ENCODE measurements around the gene ENPP6.
A peak's percentile ranks its signal among the peaks of the same experiment; 100 is the strongest.
"Not testable (repeated sequence)": the region's sequence is repeated elsewhere in the genome, so short reads cannot be mapped to it uniquely, and the experiment has no call there.

Gene ENPP6

DNA sequence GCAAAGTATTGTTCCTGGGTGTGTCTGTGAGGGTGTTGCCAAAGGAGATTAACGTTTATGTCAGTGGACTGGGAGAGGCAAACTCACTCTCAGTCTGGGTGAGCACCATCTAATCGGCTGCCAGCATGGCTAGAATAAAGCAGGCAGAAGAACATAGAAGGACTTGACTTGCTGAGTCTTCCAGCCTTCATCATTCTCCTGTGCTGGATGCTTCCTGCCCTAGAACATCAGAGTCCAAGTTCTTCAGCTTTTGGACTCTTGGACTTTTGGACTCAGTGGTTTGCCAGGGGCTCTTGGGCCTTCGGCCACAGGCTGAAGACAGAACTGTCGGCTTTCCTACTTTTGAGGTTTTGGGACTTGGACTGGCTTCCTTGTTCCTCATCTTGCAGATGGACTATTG lies 15.3 kb upstream of the ENPP6 start:
- TF ChIP-seq TAF1 (IDR thresholded peaks at IDR 0.05; ENCODE audit: borderline replicate concordance, low read depth, low read length): no peak
- TF ChIP-seq POLR2A (IDR thresholded peaks at IDR 0.05; ENCODE audit: low read depth, low read length): no peak
- no peak for TF ChIP-seq POLR2AphosphoS5 (IDR thresholded peaks at IDR 0.05; ENCODE audit: low read depth, low read length)
- FAIRE-seq: no peak
- DNase-seq (ENCODE audit: insufficient read length): no peak

- FAIRE-seq: no peak
- DNase-seq (ENCODE audit: insufficient read length): no peak
- TF ChIP-seq POLR2AphosphoS5 (IDR thresholded peaks at IDR 0.05; ENCODE audit: low read depth, low read length): no peak
- TF ChIP-seq TAF1 (IDR thresholded peaks at IDR 0.05; ENCODE audit: borderline replicate concordance, low read depth, low read length): no peak
- no peak for TF ChIP-seq POLR2A (IDR thresholded peaks at IDR 0.05; ENCODE audit: low read depth, low read length)
Measured at GRCh38 chr4:184232202-184232601, 14.5 kb upstream of the ENPP6 start.

- TF ChIP-seq TAF1 (IDR thresholded peaks at IDR 0.05; ENCODE audit: borderline replicate concordance, low read depth, low read length) (no peak), POLR2AphosphoS5 (IDR thresholded peaks at IDR 0.05; ENCODE audit: low read depth, low read length) (no peak), POLR2A (IDR thresholded peaks at IDR 0.05; ENCODE audit: low read depth, low read length) (no peak)
- DNase-seq (ENCODE audit: insufficient read length): no peak
- peak; percentile 85 for FAIRE-seq
Measured at GRCh38 chr4:184231573-184231972, 13.9 kb upstream of the ENPP6 start.

GRCh38 chr4:184228056-184228705 lies 10.5 kb upstream of the ENPP6 start:
- DNase-seq (ENCODE audit: insufficient read length) (no peak), FAIRE-seq (no peak)
- no peak for TF ChIP-seq TAF1 (IDR thresholded peaks at IDR 0.05; ENCODE audit: borderline replicate concordance, low read depth, low read length)
- no peak for TF ChIP-seq POLR2AphosphoS5 (IDR thresholded peaks at IDR 0.05; ENCODE audit: low read depth, low read length)
- TF ChIP-seq POLR2A (IDR thresholded peaks at IDR 0.05; ENCODE audit: low read depth, low read length): no peak

DNA sequence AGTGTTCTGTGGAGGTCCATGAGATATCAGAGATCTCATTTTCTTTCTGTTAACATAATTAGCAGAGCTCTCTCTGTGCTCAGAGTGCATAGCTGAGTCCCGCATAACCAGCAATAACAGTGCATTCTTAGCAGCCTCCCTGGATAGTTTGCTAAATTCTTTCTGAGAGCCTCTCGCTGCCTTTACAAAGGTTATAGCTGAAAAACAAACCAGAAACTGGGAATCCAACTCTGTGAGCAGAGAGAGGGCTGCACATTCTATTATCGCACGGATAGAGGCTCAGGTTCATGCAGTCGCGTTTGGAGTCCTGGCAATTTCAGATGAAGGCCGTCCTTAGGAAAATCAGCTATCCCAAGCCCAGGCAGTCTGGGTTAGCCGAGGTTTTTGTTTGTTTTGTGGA lies 1.2 kb downstream of the ENPP6 start:
- DNase-seq (ENCODE audit: insufficient read length) (no peak), FAIRE-seq (no peak)
- TF ChIP-seq POLR2A (IDR thresholded peaks at IDR 0.05; ENCODE audit: low read depth, low read length) (no peak), POLR2AphosphoS5 (IDR thresholded peaks at IDR 0.05; ENCODE audit: low read depth, low read length) (no peak), TAF1 (IDR thresholded peaks at IDR 0.05; ENCODE audit: borderline replicate concordance, low read depth, low read length) (no peak)

DNA sequence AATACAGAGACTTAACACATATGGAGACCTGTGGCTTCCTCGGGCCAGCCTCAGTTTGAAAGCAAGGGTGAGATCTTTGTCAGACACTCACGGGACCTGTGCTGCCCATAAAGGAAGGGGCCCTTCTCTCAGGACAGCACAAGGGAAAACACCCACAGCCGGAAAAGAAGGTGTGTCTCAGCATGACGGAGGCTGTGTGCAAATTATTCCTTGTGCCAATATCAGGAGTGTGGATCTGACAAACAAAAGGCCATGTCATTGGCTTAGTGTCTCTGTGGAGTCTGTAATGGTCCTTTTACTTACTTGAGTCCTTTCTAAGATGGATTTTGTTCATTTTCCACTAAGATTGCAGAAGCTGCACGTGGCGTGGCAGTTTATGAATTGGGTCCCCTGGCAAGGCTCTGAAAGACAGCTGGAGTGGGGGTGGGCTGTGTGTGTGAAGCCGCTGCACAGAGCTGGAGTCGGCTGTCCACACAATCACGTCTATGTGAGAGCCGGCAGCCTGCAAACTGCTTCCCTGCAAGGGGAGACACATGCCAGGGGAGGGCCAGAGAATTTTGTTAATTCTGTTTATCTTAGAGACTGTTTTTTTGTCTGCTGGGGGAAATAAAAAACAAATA lies 1.9 kb downstream of the ENPP6 start:
- DNase-seq (ENCODE audit: insufficient read length): no peak
- FAIRE-seq: no peak

DNA sequence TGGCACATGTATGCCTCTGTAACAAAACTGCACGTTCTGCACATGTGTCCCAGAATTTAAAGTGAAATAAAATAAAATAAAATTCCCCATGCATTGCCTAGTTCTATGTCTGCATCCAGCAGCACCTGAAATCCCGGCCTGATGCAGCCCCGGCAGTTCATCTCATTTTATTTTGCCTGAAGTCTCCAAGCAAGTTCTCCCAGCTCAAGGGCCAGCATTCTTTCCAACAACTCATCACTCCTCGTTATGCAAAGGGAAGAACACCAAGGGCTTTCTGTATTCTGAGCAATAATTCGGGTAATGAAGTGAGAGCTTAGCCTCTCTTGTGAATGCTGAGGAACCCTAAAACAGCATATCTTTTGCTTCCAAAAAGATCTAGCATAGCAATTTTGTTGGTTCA lies 2.7 kb downstream of the ENPP6 start:
- no peak for DNase-seq (ENCODE audit: insufficient read length)
- FAIRE-seq: no peak
- no peak for TF ChIP-seq POLR2AphosphoS5 (IDR thresholded peaks at IDR 0.05; ENCODE audit: low read depth, low read length)
- no peak for TF ChIP-seq POLR2A (IDR thresholded peaks at IDR 0.05; ENCODE audit: low read depth, low read length)
- no peak for TF ChIP-seq TAF1 (IDR thresholded peaks at IDR 0.05; ENCODE audit: borderline replicate concordance, low read depth, low read length)

More for the DNA sequence above, 1.9 kb downstream of the ENPP6 start:
- no peak for TF ChIP-seq POLR2A (IDR thresholded peaks at IDR 0.05; ENCODE audit: low read depth, low read length)
- no peak for TF ChIP-seq TAF1 (IDR thresholded peaks at IDR 0.05; ENCODE audit: borderline replicate concordance, low read depth, low read length)
- TF ChIP-seq POLR2AphosphoS5 (IDR thresholded peaks at IDR 0.05; ENCODE audit: low read depth, low read length): no peak

- not testable (repeated sequence) for DNase-seq (ENCODE audit: insufficient read length); FAIRE-seq
Measured at GRCh38 chr4:184207734-184208607, 9.7 kb downstream of the ENPP6 start.

DNA sequence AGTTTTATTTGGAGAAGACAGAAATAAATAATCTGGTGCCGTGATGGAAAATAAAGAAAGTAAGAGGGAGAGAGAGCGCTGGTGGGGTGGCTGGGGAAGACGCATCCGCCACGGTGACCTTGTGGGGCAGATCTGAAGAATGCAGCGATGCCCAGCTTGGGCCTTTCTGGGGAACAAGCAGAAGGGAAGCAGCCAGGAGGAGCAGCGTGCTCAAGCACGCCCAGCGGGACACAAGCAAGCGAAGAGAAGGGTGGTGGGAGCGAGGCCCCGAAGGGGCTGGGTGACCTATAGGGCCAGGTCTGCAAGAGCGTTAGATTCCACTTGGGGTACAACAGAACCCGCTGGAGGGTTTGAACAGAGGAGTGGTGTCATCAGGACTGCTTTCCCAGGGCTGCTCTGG lies 12.4 kb downstream of the ENPP6 start:
- no peak for FAIRE-seq
- DNase-seq (ENCODE audit: insufficient read length): no peak
- no peak for TF ChIP-seq TAF1 (IDR thresholded peaks at IDR 0.05; ENCODE audit: borderline replicate concordance, low read depth, low read length)
- TF ChIP-seq POLR2AphosphoS5 (IDR thresholded peaks at IDR 0.05; ENCODE audit: low read depth, low read length): no peak
- no peak for TF ChIP-seq POLR2A (IDR thresholded peaks at IDR 0.05; ENCODE audit: low read depth, low read length)

DNA sequence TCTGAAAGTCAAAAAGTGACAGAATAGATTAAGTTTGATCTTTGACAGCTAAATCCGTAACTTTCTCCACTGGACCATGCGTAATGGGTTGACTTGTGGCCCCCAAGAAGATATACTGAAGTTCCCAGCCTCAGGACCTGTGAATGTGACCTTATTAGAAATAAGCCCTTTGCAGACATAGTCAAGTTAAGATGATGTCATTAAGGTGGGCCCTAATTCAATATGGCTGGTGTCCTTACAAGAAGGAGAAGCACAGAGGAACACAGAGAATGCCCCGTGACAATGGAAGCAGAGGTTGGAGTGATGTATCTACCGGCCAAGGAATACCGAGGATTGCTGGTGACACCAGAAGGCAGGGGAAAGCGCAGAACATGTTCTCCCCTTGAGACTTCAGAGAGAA lies 14.4 kb downstream of the ENPP6 start:
- DNase-seq (ENCODE audit: insufficient read length): no peak
- TF ChIP-seq POLR2A (IDR thresholded peaks at IDR 0.05; ENCODE audit: low read depth, low read length) (no peak), POLR2AphosphoS5 (IDR thresholded peaks at IDR 0.05; ENCODE audit: low read depth, low read length) (no peak), TAF1 (IDR thresholded peaks at IDR 0.05; ENCODE audit: borderline replicate concordance, low read depth, low read length) (no peak)
- FAIRE-seq: no peak

DNA sequence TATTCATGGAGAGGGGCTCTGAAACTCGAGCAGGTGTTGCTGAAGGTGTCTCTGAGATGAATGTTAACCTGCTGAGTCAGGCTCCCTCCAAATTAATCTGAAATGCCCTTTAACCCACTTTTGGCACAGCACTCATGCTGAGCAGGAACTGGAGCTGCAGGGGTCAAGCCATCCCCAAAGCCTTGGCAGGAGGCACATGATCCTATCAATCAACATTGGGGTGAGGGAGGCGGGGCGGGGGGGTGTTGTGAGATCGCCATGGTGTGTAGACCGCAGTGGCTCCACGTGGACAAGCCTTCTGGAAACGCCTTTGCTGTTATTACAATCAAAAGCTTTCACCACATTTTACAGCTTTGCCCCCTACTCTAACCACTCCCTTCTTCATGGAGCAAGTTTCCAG lies 16.5 kb downstream of the ENPP6 start:
- no peak for DNase-seq (ENCODE audit: insufficient read length)
- TF ChIP-seq POLR2AphosphoS5 (IDR thresholded peaks at IDR 0.05; ENCODE audit: low read depth, low read length) (no peak), POLR2A (IDR thresholded peaks at IDR 0.05; ENCODE audit: low read depth, low read length) (no peak), TAF1 (IDR thresholded peaks at IDR 0.05; ENCODE audit: borderline replicate concordance, low read depth, low read length) (no peak)
- FAIRE-seq: no peak

GRCh38 chr4:184200296-184200695 lies 17.4 kb downstream of the ENPP6 start:
- FAIRE-seq: no peak

More at GRCh38 chr4:184200296-184200695, 17.4 kb downstream of the ENPP6 start:
- DNase-seq (ENCODE audit: insufficient read length): no peak
- TF ChIP-seq POLR2AphosphoS5 (IDR thresholded peaks at IDR 0.05; ENCODE audit: low read depth, low read length) (no peak), TAF1 (IDR thresholded peaks at IDR 0.05; ENCODE audit: borderline replicate concordance, low read depth, low read length) (no peak), POLR2A (IDR thresholded peaks at IDR 0.05; ENCODE audit: low read depth, low read length) (no peak)
